ENCODE data around the gene GALM. TPM values are rescaled to one million over a fixed set of nuclear protein-coding genes. Genes with fewer than 3 reads are reported as not detected.

The GALM gene
- polyA plus RNA-seq, 1 donor (not counting 4 experiments of a cell fraction or from before 2014, with no cell fraction given) = 1.2 TPM

DNA sequence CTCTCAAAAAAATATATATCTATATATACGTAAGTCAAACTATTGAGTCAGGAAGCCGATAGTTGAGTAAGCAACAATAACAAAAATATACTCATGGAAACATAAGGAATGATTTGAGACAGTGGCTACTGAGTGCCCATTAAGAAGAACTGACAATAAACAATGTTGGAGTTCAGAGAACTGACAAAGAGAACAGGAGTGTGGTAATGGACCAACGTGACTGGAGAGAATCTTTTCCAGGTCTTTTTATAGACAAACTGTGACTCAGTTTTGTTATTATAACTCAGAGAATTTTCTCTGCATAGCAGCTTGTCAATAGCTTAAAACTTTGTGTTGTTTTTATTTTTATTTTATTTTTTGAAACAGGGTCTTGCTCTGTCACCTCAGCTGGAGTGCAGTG lies 4.6 kb upstream of the GALM start:
- Histone ChIP-seq H3K9me1 (ENCODE audit: control insufficient read depth, extremely low read depth, insufficient read depth, low read length) (no peaks in the 10 kb centered on the region), H4K20me1 (ENCODE audit: control insufficient read depth, extremely low read depth, insufficient read depth, low read length) (no peaks in the 10 kb centered on the region), H3K27me3 (ENCODE audit: control insufficient read depth, extremely low read depth, insufficient read depth, low read length) (no peaks in the 10 kb centered on the region), H3K36me3 (ENCODE audit: control insufficient read depth in 2 of 2, extremely low read depth in 1 of 2, insufficient read depth in 2 of 2, low read length in 2 of 2) (no peaks in the 10 kb centered on the region), H3K9ac (ENCODE audit: control insufficient read depth, extremely low read depth, insufficient read depth, low read length) (no peak overlapping the region), H3K9me3 (ENCODE audit: control insufficient read depth, low read depth, low read length) (no peaks in the 10 kb centered on the region), H3K4me2 (ENCODE audit: control insufficient read depth, extremely low read depth, insufficient read depth, low read depth, low read length) (no peak overlapping the region), H3K79me2 (ENCODE audit: control insufficient read depth, insufficient read depth, low read length) (no peaks in the 10 kb centered on the region), H3K4me3 (ENCODE audit: control insufficient read depth in 2 of 3, extremely low read depth in 1 of 3, insufficient read depth in 2 of 3, low read depth in 1 of 3, low read length in 3 of 3) (no peak overlapping the region), H3K27ac (ENCODE audit: control insufficient read depth, insufficient read depth, low read length) (no peak overlapping the region), H2AFZ (ENCODE audit: control insufficient read depth, low read length) (no peak overlapping the region), H3K4me1 (ENCODE audit: control insufficient read depth, extremely low read depth, insufficient read depth, low read length) (peaks cover 9% of the 10 kb centered on the region)
- DNase-seq (ENCODE audit: low read depth, low spot score) = no peak
- FAIRE-seq = no peak
- dilution Hi-C loops (cut with MboI; ENCODE audit: extremely low pct_ligation_motif_present, low sequenced_read_pairs) = no loop called here
- no peak for TF ChIP-seq CTCF (optimal IDR thresholded peaks at IDR 0.05 in 1 of 3, IDR thresholded peaks at IDR 0.05 in 1 of 3, conservative IDR thresholded peaks at IDR 0.05 in 1 of 3; ENCODE audit: extremely low read depth in 1 of 3, insufficient read depth in 2 of 3, low read length in 3 of 3)

DNA sequence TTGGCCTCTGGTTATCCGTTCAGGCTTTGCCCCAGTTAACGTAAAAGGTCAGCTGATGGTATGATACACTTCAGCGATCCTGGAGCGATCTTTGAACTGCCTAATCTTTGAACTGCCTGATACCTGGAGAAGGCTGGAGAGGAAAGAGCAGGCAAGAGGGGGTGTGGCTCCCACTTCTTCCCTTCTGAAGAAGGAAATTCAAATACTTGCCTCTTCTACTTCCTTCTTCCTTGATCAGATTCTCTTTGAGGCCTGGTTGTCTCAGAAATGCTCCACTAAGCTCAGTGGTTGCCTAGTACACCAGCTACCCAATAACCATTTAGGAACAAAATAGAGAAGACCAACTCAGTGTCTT lies 619 bp downstream of the GALM start:
- H3K4me3 ChIP-seq (ENCODE audit: control insufficient read depth in 2 of 3, extremely low read depth in 1 of 3, insufficient read depth in 2 of 3, low read depth in 1 of 3, low read length in 3 of 3) = peak overlapping the region in 1 of 3 experiments; percentile 46
- TF ChIP-seq CTCF (optimal IDR thresholded peaks at IDR 0.05 in 1 of 3, IDR thresholded peaks at IDR 0.05 in 1 of 3, conservative IDR thresholded peaks at IDR 0.05 in 1 of 3; ENCODE audit: extremely low read depth in 1 of 3, insufficient read depth in 2 of 3, low read length in 3 of 3) = no peak
- no peak for TF ChIP-seq EZH2 (IDR thresholded peaks at IDR 0.05; ENCODE audit: low read length)
- no peaks in the 10 kb centered on the region for H3K9me3 ChIP-seq (ENCODE audit: control insufficient read depth, low read depth, low read length)
- no peaks in the 10 kb centered on the region for H3K27me3 ChIP-seq (ENCODE audit: control insufficient read depth, extremely low read depth, insufficient read depth, low read length)
- no peaks in the 10 kb centered on the region for H3K9me1 ChIP-seq (ENCODE audit: control insufficient read depth, extremely low read depth, insufficient read depth, low read length)
- H2AFZ ChIP-seq (ENCODE audit: control insufficient read depth, low read length) = peak overlapping the region; percentile 99
- H3K27ac ChIP-seq (ENCODE audit: control insufficient read depth, insufficient read depth, low read length) = no peak overlapping the region
- H4K20me1 ChIP-seq (ENCODE audit: control insufficient read depth, extremely low read depth, insufficient read depth, low read length) = no peaks in the 10 kb centered on the region
- H3K4me2 ChIP-seq (ENCODE audit: control insufficient read depth, extremely low read depth, insufficient read depth, low read depth, low read length) = peak overlapping the region; percentile 92
- dilution Hi-C loops (cut with MboI; ENCODE audit: extremely low pct_ligation_motif_present, low sequenced_read_pairs) = no loop called here
- DNase-seq (ENCODE audit: low read depth, low spot score) = no peak
- peaks cover 13% of the 10 kb centered on the region for H3K4me1 ChIP-seq (ENCODE audit: control insufficient read depth, extremely low read depth, insufficient read depth, low read length)
- no peaks in the 10 kb centered on the region for H3K36me3 ChIP-seq (ENCODE audit: control insufficient read depth in 2 of 2, extremely low read depth in 1 of 2, insufficient read depth in 2 of 2, low read length in 2 of 2)
- H3K79me2 ChIP-seq (ENCODE audit: control insufficient read depth, insufficient read depth, low read length) = no peaks in the 10 kb centered on the region
- no peak overlapping the region for H3K9ac ChIP-seq (ENCODE audit: control insufficient read depth, extremely low read depth, insufficient read depth, low read length)
- FAIRE-seq = no peak
